GM12878 (cell line): ENCODE results near the gene TXNDC12.

Experiments
- RUNX3 ChIP-seq: IDR thresholded peaks from 2 replicates; pipeline ENCODE4 v1.6.1; 2012; ENCODE audit warnings: low read length, inconsistent platforms
- STAT3 ChIP-seq: IDR thresholded peaks from 2 replicates; pipeline ENCODE4 v1.6.1; 2011; ENCODE audit warnings: low read depth, low read length, improper control_type of control experiment
- ZBTB11 ChIP-seq: fragments of 450-650 bp; formaldehyde crosslinking; IDR thresholded peaks from 2 replicates; pipeline ENCODE4 v1.5.0; 2022; ENCODE audit warnings: mild to moderate bottlenecking, missing genetic modification characterization
- TF ChIP-seq, protein P1 (sequence below), 3 experiments: IDR thresholded peaks in 2 of 3; conservative IDR thresholded peaks in 1 of 3; 2 replicates each; pipeline ENCODE4 v1.5.1; 2011; ENCODE audit warnings: low read depth in 3 of 3, low read length in 3 of 3, mild to moderate bottlenecking in 3 of 3, control low read depth in 2 of 3, moderate library complexity in 2 of 3, inconsistent platforms in 1 of 3, mixed read lengths in 1 of 3; ENCODE audit not compliant: control insufficient read depth in 2 of 3, insufficient read depth in 1 of 3; ENCODE audit errors: extremely low read depth in 1 of 3

- TF ChIP-seq ZBTB11 (CRISPR knock-in tag), result no peak
- TF ChIP-seq RUNX3, result no peak
- TF ChIP-seq STAT3, result no peak
- TF ChIP-seq, protein P1, sequence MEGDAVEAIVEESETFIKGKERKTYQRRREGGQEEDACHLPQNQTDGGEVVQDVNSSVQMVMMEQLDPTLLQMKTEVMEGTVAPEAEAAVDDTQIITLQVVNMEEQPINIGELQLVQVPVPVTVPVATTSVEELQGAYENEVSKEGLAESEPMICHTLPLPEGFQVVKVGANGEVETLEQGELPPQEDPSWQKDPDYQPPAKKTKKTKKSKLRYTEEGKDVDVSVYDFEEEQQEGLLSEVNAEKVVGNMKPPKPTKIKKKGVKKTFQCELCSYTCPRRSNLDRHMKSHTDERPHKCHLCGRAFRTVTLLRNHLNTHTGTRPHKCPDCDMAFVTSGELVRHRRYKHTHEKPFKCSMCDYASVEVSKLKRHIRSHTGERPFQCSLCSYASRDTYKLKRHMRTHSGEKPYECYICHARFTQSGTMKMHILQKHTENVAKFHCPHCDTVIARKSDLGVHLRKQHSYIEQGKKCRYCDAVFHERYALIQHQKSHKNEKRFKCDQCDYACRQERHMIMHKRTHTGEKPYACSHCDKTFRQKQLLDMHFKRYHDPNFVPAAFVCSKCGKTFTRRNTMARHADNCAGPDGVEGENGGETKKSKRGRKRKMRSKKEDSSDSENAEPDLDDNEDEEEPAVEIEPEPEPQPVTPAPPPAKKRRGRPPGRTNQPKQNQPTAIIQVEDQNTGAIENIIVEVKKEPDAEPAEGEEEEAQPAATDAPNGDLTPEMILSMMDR (IDR thresholded peaks at IDR 0.05 in 2 of 3, conservative IDR thresholded peaks at IDR 0.05 in 1 of 3; ENCODE audit: control insufficient read depth in 2 of 3, extremely low read depth in 1 of 3, insufficient read depth in 1 of 3, low read depth in 3 of 3, low read length in 3 of 3), result no peak
Measured at GRCh38 chr1:52008071-52008809, 46.8 kb downstream of the TXNDC12 start.
